HUDEP-2 (cell line): ENCODE measurements around the gene GPA33.
"Not testable (repeated sequence)": the region's sequence is repeated elsewhere in the genome, so short reads cannot be mapped to it uniquely, and the experiment has no call there.

Experiments used
- DNase-seq, 76 experiments: peaks; one replicate each; lab custom pipeline; 2025; ENCODE audit not compliant: unreplicated experiment in 76 of 76; lab: John Stamatoyannopoulos, UW

GPA33 gene

GRCh38 chr1:167060141-167061072 is 29.8 kb downstream of the GPA33 start:
- DNase-seq, result no peak

DNA sequence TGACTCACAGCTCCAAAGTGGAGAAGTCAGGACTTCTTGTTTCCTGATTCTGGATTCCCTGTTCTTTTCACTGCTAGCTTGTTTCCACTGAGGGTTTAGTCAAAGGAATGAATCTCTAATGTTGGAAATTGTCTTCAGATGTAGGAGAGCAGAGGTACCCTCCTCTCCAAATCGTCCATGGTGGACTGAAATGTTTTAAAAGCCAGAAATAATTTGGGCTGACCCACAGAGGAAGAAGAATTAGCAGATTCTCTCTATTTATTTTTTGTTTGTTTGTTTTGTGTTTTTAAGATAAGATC is 30.4 kb downstream of the GPA33 start:
- no peak for DNase-seq

DNA sequence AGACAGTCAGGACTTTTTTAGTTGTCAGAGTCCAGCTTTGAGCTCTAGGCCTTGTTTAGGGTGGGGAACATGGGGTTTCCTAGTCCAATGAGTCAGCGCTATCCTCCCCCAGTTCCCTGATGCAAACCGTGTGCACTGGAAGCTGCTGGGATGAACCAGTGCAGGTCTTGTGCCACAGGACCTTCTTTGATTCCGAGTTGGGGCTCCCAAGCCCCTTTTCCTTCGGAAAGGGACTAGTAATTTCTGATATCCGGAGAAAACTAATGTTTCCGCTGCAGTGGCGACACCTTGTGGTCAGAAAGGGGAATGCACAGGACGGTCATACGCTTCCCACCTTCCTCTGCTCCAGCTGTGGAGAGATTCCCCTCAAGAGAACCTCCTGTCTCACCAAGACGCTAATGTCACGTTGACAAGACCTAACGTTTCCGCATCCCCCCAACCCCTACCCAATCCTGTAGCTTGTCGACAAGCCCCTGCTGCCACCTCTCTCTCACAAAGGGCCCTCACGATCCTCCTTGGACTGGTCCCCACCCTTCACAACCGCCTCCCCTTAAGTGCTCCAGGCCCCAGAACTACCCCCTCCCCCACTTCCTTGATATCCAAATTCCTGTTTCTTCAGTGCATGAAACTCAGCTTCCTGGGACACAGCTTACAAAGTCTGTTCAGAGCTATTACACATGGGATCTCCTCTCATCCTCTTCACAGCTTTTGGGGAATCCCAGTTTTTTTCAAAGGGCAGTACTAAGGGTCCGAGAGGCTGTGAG is 30.9 kb downstream of the GPA33 start:
- peak in 49 of 76 experiments; percentile 4 to 70 (median 40) for DNase-seq

GRCh38 chr1:167057241-167057688 is 32.9 kb downstream of the GPA33 start:
- DNase-seq, result peak in 13 of 76 experiments; percentile 2 to 31 (median 14)

GRCh38 chr1:167056529-167057231 is 33.5 kb downstream of the GPA33 start:
- DNase-seq, result no peak

DNA sequence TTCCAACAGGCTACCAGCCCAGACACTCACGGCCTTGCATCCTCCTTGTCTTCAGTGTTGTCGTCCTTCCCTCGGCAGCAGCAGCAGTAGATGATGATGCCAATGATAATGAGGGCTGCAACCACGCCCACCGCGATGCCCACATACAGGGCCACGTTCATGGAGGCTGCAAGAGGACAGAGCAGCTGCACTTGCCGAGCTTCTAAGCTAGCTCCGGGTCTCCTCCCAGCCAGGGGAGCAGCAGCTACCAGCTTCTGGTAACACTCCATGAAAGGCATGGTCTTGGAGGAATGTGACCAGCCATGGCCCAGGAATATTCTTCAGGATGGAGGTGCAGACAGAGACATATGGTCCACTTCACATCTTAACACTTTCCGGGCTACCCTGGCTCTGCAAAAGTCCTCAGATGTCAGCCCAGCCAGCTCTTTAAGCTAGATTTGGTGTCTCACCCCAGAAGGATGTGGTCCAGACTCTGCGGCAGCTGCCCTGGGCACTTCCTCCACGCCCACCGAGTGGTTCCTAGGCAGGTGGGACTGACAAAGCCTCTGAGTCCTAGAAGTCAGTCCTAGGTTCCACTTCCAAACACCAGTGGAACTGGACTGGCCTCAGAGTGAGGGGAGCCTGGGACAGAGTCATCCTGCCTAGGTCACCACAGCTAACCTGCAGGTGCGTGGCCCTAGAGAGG is 35.1 kb downstream of the GPA33 start:
- DNase-seq, result no peak

DNA sequence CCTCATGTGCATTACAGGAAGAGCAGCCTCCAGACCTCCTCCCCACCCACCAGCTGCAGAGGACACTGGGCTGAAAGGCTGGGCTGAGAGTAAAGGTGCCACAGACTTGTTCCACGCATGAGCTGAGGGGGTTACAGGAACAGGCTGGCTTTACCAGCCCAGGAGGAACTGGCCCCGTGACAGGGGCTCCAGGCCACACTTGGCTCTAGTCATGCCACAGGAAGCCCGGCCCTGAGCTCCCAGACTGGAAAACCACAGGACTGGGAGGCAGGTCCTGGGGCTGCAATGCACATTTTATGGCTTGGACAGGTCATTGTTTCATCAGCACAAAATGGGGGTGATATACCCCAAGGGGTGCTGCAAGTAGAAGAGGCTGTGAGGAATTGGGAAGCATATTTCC is 35.6 kb downstream of the GPA33 start:
- no peak for DNase-seq

DNA sequence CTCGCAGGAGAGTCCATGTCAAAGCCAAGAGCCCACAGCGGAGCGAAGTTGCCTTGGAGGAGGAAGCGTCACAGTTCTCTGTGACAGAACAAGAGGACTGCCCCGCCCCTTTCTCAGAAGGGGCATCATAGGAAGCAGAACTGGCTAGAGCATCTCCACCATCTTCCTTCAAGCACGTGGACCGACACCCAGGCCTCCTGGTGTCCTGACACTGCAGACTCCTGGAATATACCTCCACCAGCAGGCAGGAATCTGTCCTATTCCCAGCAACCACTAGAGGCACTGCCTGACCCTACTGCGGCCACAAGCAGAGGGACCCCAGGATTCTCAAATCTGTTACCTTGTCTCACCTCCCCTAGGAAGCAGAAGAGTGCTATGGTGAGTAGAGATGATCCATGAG is 37.8 kb downstream of the GPA33 start:
- no peak for DNase-seq

DNA sequence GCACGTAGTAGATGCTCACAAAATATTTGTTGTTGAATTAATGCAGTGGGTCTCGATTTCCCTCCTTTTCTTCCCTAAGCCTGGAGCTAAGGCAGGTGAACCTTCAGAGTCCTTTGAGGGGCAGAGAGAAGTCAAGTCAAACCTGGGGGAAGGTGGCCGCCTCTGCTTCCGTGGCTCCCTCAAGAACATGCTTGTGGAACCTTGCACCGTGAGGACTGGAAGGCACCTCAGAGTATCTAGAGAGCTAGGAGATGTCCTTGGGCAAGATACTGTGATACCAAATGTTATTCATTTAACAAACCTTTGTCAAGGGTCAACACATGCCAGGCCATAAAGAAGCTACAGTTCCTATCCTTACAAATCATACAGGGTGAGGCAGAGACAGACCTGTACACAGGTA is 38.3 kb downstream of the GPA33 start:
- no peak for DNase-seq

- DNase-seq, result peak in 20 of 76 experiments; percentile 3 to 36 (median 22)
Observed at GRCh38 chr1:167043752-167044488, 46.3 kb downstream of the GPA33 start.

GRCh38 chr1:167033646-167034045 is 56.5 kb downstream of the GPA33 start:
- DNase-seq, result no peak

DNA sequence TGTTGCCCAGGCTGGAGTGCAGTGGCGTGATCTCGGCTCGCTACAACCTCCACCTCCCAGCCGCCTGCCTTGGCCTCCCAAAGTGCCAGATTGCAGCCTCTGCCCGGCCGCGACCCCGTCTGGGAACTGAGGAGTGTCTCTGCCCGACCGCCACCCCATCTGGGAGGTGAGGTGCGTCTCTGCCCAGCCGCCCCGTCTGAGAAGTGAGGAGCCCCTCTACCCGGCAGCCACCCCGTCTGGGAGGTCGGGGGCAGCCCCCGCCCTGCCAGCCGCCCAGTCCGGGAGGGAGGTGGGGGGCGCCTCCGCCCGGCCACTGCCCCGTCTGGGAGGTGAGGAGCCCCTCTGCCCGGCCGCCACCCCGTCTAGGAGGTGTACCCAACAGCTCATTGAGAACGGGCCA is 60.6 kb downstream of the GPA33 start:
- not testable (repeated sequence) for DNase-seq

DNA sequence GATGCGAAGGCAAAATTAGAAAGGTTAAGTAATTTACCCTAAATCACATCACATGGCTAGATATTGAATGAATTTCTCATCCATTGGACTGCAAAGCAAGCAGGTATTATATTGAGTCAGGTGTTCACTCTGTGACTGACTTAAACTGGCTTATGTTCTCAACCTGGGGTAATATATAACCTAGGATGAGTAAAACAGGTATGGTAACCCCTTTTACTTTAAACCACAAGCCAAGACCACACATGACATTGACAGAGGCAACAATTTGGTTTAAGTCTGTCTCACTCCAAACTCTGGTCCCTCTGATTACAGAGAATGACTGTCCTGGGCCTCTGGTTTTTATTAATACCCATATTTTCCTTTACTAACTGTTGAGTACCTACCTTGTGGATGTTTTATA is 67.8 kb downstream of the GPA33 start:
- no peak for DNase-seq

GRCh38 chr1:167016100-167016750 is 74.0 kb downstream of the GPA33 start:
- DNase-seq, result no peak

- DNase-seq, result no peak
Observed at GRCh38 chr1:167013108-167013929, 76.9 kb downstream of the GPA33 start.

- DNase-seq, result no peak
Observed at GRCh38 chr1:167012570-167012969, 77.6 kb downstream of the GPA33 start.

- DNase-seq, result no peak
Observed at GRCh38 chr1:167011560-167012191, 78.5 kb downstream of the GPA33 start.

DNA sequence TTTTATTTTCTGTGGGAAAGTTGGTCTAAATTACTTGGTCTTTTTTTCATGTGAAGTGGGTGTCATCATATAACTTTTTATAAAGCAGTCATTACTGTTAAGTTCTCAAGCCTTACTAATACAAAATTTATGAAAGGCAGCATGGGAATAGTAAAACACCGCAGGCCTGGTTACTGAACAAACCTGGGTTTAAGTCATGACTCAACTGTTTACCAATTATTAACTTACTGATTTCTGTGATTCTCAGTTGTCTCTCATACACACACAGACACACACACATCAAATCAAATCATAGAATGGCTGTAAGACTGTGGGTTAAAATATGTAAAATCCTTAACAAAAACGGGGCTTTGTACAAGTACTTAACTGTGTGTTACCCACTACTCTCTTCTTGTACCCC is 86.5 kb downstream of the GPA33 start:
- no peak for DNase-seq
